ENCODE data around the gene TBRG1. TPM values are rescaled to one million over a fixed set of nuclear protein-coding genes. Genes with fewer than 3 reads are reported as not detected.

TBRG1 gene
- total RNA-seq, 6 experiments from 2014 or later, result 18.8 to 25.9 (median 24.1) TPM

DNA sequence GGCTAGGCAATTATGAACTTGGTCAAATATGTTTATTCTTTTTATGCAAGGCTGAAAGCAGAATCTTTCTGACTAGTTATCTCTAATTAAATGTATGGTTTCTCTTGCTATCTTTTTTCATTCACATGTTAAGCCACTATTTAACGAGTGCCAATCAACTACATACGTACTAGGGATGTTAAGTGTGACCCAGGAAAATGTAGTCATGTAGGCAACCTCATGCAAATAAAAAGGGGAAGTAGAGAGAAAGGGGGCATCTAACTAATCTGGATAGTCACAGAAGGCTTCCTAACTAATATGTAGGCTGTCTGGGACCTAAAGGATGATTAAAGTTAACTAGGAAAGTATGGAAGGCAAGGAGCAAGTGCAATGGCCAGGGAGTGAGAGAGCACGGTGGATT, 23.5 kb downstream of the TBRG1 start:
- H3K9me3 Mint-ChIP-seq, result no peaks in the 10 kb centered on the region
- no peak overlapping the region for H3K4me3 Mint-ChIP-seq
- H3K4me1 Mint-ChIP-seq (ENCODE audit: low read depth), result peaks cover 38% of the 10 kb centered on the region
- no peak for DNase-seq
- peaks cover 3% of the 10 kb centered on the region for H3K27me3 Mint-ChIP-seq (ENCODE audit: insufficient read depth)
- TF ChIP-seq, protein P1, sequence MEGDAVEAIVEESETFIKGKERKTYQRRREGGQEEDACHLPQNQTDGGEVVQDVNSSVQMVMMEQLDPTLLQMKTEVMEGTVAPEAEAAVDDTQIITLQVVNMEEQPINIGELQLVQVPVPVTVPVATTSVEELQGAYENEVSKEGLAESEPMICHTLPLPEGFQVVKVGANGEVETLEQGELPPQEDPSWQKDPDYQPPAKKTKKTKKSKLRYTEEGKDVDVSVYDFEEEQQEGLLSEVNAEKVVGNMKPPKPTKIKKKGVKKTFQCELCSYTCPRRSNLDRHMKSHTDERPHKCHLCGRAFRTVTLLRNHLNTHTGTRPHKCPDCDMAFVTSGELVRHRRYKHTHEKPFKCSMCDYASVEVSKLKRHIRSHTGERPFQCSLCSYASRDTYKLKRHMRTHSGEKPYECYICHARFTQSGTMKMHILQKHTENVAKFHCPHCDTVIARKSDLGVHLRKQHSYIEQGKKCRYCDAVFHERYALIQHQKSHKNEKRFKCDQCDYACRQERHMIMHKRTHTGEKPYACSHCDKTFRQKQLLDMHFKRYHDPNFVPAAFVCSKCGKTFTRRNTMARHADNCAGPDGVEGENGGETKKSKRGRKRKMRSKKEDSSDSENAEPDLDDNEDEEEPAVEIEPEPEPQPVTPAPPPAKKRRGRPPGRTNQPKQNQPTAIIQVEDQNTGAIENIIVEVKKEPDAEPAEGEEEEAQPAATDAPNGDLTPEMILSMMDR (IDR thresholded peaks at IDR 0.05), result no peak
- H3K36me3 Mint-ChIP-seq (ENCODE audit: low read depth), result no peaks in the 10 kb centered on the region
- H3K27ac Mint-ChIP-seq, result no peak overlapping the region

DNA sequence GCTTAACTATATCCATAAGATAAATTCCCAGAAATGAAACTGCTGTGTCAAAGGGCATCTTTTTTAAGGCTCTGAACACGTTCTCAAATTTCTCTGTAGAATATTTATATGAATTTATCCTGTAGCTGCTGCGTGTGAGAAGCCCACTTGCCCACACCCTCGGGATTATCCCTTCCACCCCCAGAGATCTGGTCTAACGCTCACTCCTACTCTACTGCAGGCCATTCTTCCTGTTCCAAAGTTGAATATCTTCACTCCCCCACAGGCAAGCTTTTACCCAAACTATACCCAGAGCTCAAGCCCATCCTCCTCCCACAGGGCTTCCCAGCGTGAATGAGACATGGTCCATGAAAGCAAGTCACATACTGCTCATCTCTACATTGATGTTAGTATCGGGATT, 25.9 kb downstream of the TBRG1 start:
- TF ChIP-seq, protein P1 (IDR thresholded peaks at IDR 0.05), result no peak
- Mint-ChIP-seq H3K9me3 (no peaks in the 10 kb centered on the region), H3K4me3 (no peak overlapping the region), H3K27me3 (ENCODE audit: insufficient read depth) (peaks cover 3% of the 10 kb centered on the region; the same call in 1 of the 2 replicates), H3K36me3 (ENCODE audit: low read depth) (peaks cover 14% of the 10 kb centered on the region; the same call in 1 of the 2 replicates), H3K4me1 (ENCODE audit: low read depth) (peaks cover 22% of the 10 kb centered on the region), H3K27ac (no peak overlapping the region)
- DNase-seq, result no peak

DNA sequence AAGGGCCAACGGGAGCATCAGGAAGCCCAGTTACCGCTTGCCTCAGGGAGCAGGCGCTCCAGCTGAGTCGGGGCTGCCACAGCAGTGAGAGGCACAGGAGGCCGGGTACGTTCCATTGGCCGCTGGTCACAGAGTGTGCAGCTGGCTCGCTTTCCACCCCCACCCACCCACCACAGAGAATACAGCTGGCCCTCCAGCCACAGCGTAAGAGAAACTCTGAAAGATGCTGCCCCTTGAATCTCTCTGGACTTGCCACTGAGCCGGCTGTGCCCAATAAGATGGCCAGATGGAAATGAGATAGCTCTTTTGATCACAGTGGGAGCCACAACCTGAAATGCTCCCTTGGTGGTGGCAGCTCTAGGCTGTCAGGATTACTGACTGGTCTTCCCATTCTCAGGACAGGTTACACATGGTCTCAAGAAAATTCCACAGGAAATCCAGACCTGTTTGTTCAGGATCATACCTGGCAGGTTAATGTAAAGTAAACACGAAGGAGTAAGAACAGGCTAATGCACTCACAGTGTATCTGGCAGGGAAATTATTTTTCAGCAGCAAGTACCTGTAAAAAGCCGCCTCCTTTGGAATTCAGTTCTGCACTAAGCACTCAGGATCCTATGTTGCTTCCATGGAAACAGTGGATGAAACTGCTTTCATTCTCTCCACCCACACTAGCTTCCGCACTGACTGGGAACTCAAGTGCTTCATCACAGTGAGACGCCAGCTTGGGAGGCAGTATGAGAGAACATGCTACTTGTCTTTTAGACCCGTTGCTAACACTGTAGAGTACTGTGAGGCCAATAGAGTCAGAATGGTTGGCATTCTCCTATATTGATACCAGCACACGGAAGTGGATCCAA, 34.3 kb downstream of the TBRG1 start:
- Mint-ChIP-seq H3K36me3 (ENCODE audit: low read depth) (peaks cover 10% of the 10 kb centered on the region; the same call in 1 of the 2 replicates), H3K9me3 (no peaks in the 10 kb centered on the region), H3K4me1 (ENCODE audit: low read depth) (no peaks in the 10 kb centered on the region), H3K27me3 (ENCODE audit: insufficient read depth) (peaks cover 1% of the 10 kb centered on the region), H3K4me3 (no peak overlapping the region), H3K27ac (no peak overlapping the region)
- DNase-seq, result no peak
- TF ChIP-seq, protein P1 (IDR thresholded peaks at IDR 0.05), result no peak

DNA sequence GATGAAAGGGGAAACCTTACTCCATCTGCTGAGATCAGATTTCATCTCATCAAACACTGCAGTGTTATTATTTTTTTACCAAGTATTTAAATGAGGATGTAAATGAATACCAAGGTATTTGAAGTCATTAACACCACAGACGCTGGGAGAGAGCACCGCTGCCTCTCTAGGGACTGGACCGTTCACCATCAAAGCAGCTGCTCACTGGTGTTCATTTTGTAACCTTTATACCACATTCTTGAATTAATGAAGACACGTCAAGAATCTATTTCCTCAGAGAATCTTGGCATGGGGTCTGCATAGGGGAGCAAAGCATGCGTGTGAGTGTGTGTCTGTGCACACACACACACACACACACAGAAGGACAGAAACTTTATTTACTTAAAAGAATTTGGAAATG, 35.2 kb downstream of the TBRG1 start:
- H3K27ac Mint-ChIP-seq, result no peak overlapping the region
- no peak for DNase-seq
- H3K36me3 Mint-ChIP-seq (ENCODE audit: low read depth), result peaks cover 7% of the 10 kb centered on the region; the same call in 1 of the 2 replicates
- H3K4me1 Mint-ChIP-seq (ENCODE audit: low read depth), result no peaks in the 10 kb centered on the region
- peaks cover 1% of the 10 kb centered on the region for H3K27me3 Mint-ChIP-seq (ENCODE audit: insufficient read depth)
- no peak overlapping the region for H3K4me3 Mint-ChIP-seq
- TF ChIP-seq, protein P1 (IDR thresholded peaks at IDR 0.05), result no peak
- no peaks in the 10 kb centered on the region for H3K9me3 Mint-ChIP-seq

DNA sequence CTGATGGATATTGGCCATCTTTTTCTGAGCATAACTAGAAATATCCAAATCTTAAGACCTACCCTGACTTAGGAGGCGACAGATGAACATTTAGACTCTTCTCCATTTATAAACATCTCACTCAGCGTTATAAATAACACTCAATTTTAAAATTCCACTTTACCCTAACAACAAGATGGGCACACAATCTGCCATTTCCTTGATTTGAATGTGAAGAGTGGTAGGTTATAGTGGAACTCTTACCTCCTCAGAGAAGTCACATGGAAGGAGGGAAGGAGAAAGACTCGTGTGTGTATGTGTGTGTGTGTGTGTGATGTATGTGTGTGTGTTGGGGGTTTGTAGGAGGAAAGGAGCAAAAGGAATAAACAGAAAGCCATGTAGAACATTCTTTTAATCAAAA, 35.8 kb downstream of the TBRG1 start:
- Mint-ChIP-seq H3K4me3 (no peak overlapping the region), H3K36me3 (ENCODE audit: low read depth) (peaks cover 1% of the 10 kb centered on the region; the same call in 1 of the 2 replicates), H3K9me3 (no peaks in the 10 kb centered on the region), H3K27me3 (ENCODE audit: insufficient read depth) (peaks cover 1% of the 10 kb centered on the region), H3K27ac (no peak overlapping the region), H3K4me1 (ENCODE audit: low read depth) (no peaks in the 10 kb centered on the region)
- no peak for DNase-seq
- TF ChIP-seq, protein P1 (IDR thresholded peaks at IDR 0.05), result no peak
